Embryonic facial prominence (tissue), 1 donor: ENCODE results near the gene GID4.

Experiments used
- DNase-seq: peaks from one replicate; pipeline ENCODE4 v3.0.0-alpha.2; 2016; ENCODE audit errors: extremely low spot score

Gene GID4

DNA sequence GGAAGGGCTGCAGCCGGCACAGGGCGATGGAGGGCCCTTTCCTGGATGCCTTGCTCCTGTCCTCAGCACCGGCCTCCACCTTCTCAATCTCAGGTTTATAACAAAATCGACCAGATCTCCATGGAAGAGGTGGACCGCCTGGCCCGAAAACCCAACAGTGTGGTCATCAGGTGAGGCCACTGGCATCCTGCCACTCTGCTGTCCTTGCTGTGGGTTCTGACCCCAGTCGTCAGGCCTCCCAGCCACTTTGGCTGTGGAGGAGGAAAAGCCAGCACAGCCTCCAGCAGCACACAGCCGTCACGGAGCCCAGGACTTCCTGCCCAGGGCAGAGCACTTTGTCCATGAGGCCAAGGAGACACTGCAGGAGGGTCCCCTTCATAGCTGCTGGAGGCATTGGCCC, 62.6 kb downstream of the GID4 start:
- DNase-seq: no peak

- DNase-seq: no peak
Observed at GRCh38 chr17:18102640-18103039, 63.4 kb downstream of the GID4 start.

DNA sequence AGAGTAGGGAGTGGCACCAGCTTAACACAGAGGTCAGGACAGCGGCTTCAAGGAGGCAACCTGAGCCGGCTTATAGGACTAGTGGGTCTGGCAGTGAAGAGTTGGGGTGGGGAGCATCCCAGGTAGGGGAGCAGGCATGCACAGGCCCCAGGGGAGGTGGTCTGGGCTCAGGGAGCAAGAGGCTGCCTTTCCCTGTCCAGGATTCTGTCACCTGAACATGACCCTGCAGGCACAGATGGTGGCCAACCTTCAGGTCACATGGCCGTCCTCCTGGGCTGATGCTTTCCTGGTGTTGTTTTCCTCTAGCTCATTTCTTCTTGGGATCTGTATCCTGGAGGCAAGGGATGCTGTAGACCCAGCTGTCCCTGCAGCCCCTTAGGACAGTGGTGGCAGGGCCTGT, 65.8 kb downstream of the GID4 start:
- DNase-seq: no peak

DNA sequence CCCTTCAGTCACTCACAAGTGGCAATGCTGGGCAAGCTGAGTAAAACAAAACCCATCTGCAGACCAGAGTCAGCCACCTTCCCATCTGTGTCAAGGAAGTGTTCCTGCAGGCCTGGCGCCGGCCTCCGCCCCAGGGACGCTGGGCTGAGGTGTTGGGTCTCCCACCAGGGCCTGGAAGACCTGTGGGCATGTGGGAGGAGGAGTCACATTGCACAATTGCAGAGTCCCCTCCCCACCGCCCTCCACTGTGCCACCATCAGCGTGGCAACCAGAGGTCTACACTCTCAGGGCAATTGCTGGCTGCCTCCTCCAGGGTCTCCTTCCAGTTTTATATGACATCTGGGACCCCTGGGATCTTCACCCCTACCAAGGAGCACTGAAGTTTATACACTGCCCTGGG, 66.4 kb downstream of the GID4 start:
- no peak for DNase-seq

DNA sequence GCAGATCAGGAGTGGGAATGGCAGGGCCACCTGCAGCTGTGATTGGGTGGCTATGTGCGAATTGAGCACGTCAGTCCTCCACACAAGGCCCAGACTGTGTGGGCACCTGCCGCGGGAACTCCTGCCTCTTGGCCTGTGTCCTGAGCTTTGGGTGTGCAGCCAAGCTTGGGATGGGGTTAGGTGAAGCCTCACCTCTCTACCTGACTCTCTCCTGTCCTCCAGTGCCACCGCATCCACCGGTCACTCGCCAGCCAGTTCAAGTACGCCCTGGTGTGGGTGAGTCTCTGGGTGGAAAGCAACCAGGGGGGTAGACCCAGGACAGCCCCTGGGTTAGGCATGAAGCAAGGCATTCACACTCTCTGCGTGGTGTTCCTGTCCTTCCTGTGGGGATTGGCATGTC, 67.0 kb downstream of the GID4 start:
- no peak for DNase-seq

DNA sequence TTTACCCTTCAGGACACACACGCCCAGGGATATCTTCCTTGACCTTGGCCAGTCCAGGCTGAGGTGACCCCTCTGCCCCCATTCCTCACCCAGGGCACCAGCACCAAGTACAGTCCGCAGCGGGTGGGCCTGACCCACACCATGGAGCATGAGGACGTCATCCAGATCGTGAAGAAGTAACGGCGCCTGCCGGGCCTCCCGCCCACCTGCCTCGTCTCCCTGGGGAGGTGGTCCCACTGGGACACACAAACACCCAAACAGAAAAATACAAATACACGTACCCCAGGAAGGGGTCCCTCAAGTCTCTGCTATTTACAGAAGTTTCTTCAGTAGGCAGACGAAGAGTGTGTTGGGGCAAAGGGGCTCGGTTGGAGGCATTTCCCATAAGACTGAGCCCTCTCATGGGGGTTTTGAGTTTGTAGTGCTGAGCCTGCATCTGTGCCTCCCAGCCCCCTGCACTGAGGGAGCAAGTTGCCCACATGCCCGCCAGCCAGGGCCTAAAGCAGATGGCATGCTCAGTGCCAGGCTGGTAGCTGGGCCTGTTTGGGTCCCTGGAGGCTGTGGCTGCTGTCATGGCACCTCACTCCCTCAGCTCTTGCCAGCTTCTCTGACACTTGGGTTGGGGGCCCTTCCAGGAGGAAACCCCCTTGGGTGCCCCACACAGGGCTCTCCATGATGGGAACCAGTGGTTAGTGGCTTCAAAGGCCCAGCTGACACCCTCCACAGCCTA, 68.0 kb downstream of the GID4 start:
- no peak for DNase-seq

DNA sequence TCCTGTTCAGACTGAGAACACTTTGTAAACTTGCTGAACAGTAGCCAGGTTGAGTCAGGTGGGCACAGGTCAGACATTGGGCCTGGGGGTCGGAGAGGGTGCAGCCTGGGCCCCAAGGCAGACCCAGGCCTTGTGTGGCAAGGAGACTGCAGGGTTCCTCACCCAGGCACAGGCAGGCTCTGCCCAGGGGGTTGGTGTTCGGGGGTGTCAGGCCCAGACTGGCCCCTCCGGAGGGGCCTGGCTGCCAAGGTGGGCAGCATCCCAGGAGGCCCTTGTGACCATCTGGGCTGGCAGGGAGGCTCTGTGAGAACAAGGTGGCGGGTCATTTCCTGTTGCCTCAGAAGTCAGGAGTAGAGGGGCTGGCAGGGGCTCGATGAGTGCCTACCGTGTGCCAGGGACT, 68.8 kb downstream of the GID4 start:
- DNase-seq: no peak

- no peak for DNase-seq
Observed at GRCh38 chr17:18108401-18109312, 69.4 kb downstream of the GID4 start, which contains the start of gene MYO15A. Gene MYO15A, plus strand, starts transcription at chr17:18108756. Its CDS starts 10,045 bp downstream, at chr17:18118801.

DNA sequence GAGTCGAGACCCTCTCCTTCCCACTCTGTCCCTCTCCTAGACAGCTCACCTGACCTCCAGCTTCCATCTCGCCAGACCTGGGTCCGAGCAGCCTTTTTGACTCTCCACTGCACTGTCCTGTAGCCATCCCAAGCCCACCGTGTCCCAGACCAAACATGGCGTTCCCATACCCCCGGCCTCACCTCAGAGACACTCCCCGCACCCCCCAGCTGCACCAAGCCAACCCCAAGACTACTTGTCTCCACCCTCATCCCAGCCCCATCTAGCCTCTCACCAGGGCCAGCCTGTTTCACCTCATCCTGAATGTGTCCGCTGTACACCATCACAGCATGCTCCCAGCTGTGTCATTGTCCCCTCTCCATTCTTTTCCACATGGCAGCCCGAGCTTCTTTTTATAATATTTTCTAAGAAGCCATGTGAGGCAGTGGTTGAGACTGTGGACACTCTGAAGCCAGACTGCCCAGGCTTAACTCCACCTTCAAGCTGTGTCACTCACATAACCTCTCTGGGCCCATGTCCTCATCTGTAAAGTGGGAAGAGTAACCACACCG, 70.8 kb downstream of the GID4 start:
- DNase-seq: no peak

DNA sequence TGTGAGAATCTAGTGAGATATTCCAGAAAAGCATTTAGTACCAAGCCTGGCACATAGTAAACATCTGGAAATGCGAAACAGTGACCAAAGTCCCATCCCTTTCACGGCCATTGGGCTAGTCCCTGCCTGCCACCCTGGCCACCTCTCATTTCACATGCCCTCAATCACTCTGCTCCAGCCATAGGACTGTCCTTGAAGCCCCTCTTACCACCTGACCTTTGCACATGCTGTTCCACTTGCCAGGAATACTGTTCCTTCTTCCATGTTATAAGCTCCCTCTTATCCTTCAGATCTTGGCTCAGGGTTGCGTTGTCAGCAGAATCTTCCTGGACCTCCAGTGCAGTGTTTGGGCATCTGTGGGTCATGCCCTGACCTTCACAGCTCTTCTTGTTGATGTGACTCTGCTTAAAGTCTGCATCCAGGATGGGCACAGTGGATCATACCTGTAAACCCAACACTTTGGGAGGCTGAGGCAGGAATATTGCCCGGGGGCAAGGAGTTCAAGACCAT, 71.5 kb downstream of the GID4 start:
- no peak for DNase-seq

DNA sequence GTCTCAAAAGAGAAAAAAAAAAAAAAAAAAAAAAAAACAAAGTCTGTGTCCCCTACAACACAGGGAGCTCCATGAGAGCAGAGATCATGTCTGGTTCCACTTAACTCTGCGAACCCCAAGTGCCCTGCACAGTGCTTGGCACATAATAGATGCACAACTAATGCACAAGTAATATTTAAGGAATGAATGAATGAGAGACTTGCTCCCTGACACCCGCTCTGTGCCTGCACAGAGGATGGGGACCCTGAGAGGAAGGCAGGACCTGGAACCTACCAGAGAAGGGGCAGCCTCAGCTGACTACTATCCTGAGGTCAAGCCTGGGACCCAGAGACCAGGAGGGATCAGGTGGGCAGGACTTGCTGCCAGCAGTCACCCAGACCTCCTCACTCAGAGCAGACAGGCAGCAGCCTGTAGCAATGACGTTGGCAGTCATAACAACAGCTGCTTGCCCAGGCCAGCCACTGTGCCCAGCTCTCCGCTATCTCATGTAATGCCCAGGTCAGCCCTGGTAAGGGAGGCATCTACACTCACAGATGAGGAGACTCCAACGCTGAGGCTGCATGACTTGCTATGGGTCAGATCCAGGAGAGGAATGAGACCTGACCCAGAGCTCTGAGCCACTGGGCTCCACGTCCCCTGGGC, 72.2 kb downstream of the GID4 start:
- DNase-seq: no peak

- DNase-seq: no peak
Observed at GRCh38 chr17:18115517-18115916, 76.3 kb downstream of the GID4 start.

DNA sequence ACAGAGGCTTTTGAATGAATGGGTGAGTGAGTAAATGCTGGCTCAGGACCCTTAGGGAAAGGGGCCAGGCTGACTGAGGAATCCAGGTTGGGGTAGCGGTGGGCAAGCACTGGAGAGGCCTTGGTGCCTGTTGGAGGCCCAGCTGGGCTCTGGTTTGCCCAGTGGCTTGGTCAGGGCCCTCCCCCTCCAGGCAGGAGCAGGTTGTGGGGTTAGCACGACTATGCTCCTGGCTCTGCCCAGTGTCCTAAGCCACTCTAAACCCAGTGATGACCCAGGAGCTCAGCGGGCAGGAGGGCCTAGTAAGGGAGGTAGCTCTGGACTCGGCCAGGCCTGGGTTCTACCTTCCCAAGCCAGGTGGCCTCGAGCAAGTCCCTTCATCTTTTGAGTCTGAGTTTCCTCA, 76.9 kb downstream of the GID4 start:
- DNase-seq: no peak

DNA sequence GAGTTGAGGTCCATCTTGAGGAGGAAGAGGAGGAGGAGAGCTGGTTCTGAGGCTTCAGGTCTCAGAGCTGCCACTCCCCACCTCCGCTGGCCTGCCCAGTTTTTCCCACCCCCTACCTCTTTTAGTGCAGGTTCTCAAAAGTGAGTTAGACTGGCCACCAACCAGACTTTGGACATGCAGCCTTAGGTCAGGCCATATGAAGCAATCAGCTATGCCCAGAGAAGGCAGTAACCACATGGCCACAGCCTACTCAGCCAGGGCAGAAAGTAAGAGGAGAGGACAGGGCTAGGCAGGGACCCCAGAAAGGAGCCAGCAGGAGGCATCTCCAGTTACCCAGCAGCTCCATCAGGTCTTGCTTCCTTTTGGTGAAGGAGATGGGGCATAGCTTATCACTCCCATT, 78.3 kb downstream of the GID4 start:
- no peak for DNase-seq
